Breast epithelium (tissue), 4 donors: ENCODE results near the gene CDH4. TPM values are rescaled to one million over a fixed set of nuclear protein-coding genes. Genes with fewer than 3 reads are reported as not detected.

Experiments
- DNase-seq, 2 donors: peaks; one replicate each; pipeline ENCODE4 v3.0.0-alpha.2; 2019; ENCODE audit warnings: low spot score in 2 of 2
- H3K27ac ChIP-seq, 2 donors: fragments of 200-600 bp; sonication (generic) in 1 of 2; one replicate each; pipeline ENCODE4 v1.5.1; 2016 to 2019; ENCODE audit warnings: mild to moderate bottlenecking in 1 of 2
- H3K27me3 ChIP-seq, 2 donors: fragments of 200-600 bp; sonication (generic) in 1 of 2; one replicate each; pipeline versions ENCODE4 v1.5.1 to v1.6.0; 2017 to 2019; ENCODE audit warnings: control low read depth in 1 of 2, mild to moderate bottlenecking in 1 of 2
- H3K36me3 ChIP-seq: fragments of 200-600 bp; one replicate; pipeline ENCODE4 v1.5.1; 2019
- H3K4me1 ChIP-seq, 2 donors: fragments of 200-600 bp; sonication (generic); one replicate each; pipeline ENCODE4 v1.5.1; 2016 to 2019; ENCODE audit warnings: control low read depth in 1 of 2
- H3K4me3 ChIP-seq, 3 donors: fragments of 200-600 bp; sonication (generic); 1 replicate in 2 of 3; 2 replicates in 1 of 3; pipeline ENCODE4 v1.5.1; 2016 to 2019; ENCODE audit warnings: mild to moderate bottlenecking in 3 of 3, moderate library complexity in 2 of 3
- H3K9me3 ChIP-seq, 2 donors: fragments of 200-600 bp; sonication (generic) in 1 of 2; one replicate each; pipeline ENCODE4 v1.5.1; 2016 to 2019; ENCODE audit warnings: control low read depth in 1 of 2
- CTCF ChIP-seq, 3 donors: fragments of 450-650 bp; IDR thresholded peaks; one replicate each; pipeline ENCODE4 v1.5.1; 2016 to 2017; ENCODE audit warnings: antibody characterized with exemption in 3 of 3, mild to moderate bottlenecking in 3 of 3, moderate library complexity in 3 of 3
- POLR2A ChIP-seq: fragments of 450-650 bp; IDR thresholded peaks from one replicate; pipeline ENCODE4 v1.6.1; 2016; ENCODE audit warnings: antibody characterized with exemption, mild to moderate bottlenecking, moderate library complexity
- POLR2AphosphoS5 ChIP-seq, 3 donors: sonication (generic); formaldehyde crosslinking; IDR thresholded peaks; one replicate each; pipeline ENCODE4 v1.6.1; 2017; ENCODE audit warnings: antibody characterized with exemption in 3 of 3
- intact Hi-C: fragments of 100-400 bp; cut with DNase I; formaldehyde crosslinking; loops from one replicate; pipeline ENCODE4 v1.15.1; 2023; ENCODE audit warnings: low total_unique reads
- total RNA-seq, 3 donors: library from RNA; depleted of rRNA; stranded (reverse); fragments of >200 nt; gene quantifications; one replicate each; pipeline ENCODE4 v1.1.0, GENCODE V29; 2016

The CDH4 gene
- total RNA-seq, 3 donors from 2014 or later: under 0.01 TPM; not detected in 2

GRCh38 chr20:61719691-61720347 is 467.8 kb downstream of the CDH4 start:
- peak overlapping the region in 1 of 3 donors; percentile 0 for H3K4me3 ChIP-seq
- intact Hi-C loops: no loop called here

GRCh38 chr20:61720348-61720696 is 468.3 kb downstream of the CDH4 start:
- intact Hi-C loops: no loop called here
- Histone ChIP-seq H3K4me1 (no peaks in the 10 kb centered on the region), H3K9me3 (peaks cover 7 to 13% of the 10 kb centered on the region in 2 donors), H3K27me3 (peaks cover 0 to 21% of the 10 kb centered on the region in 2 donors), H3K27ac (no peak overlapping the region), H3K36me3 (no peaks in the 10 kb centered on the region), H3K4me3 (no peak overlapping the region)
- no peak for DNase-seq
- TF ChIP-seq POLR2AphosphoS5 (IDR thresholded peaks at IDR 0.05) (no peak), CTCF (IDR thresholded peaks at IDR 0.05) (no peak), POLR2A (no peak)

More at GRCh38 chr20:61719691-61720347, 467.8 kb downstream of the CDH4 start:
- H3K9me3 ChIP-seq: peaks cover 7 to 13% of the 10 kb centered on the region in 2 donors
- peaks cover 0 to 21% of the 10 kb centered on the region in 2 donors for H3K27me3 ChIP-seq
- H3K4me1 ChIP-seq: no peaks in the 10 kb centered on the region
- DNase-seq: no peak
- no peaks in the 10 kb centered on the region for H3K36me3 ChIP-seq
- TF ChIP-seq POLR2A (no peak), CTCF (IDR thresholded peaks at IDR 0.05) (no peak), POLR2AphosphoS5 (IDR thresholded peaks at IDR 0.05) (no peak)
- no peak overlapping the region for H3K27ac ChIP-seq

- DNase-seq: no peak
- H3K4me1 ChIP-seq: no peaks in the 10 kb centered on the region
- no peak overlapping the region for H3K4me3 ChIP-seq
- H3K9me3 ChIP-seq: no peaks in the 10 kb centered on the region
- no peak for TF ChIP-seq POLR2AphosphoS5 (IDR thresholded peaks at IDR 0.05)
- TF ChIP-seq CTCF (IDR thresholded peaks at IDR 0.05): no peak
- no peak for TF ChIP-seq POLR2A
- no peak overlapping the region for H3K27ac ChIP-seq
- peaks cover 0 to 26% of the 10 kb centered on the region in 2 donors for H3K27me3 ChIP-seq
- H3K36me3 ChIP-seq: no peaks in the 10 kb centered on the region
- intact Hi-C loops: no loop called here
Measured at GRCh38 chr20:61722146-61722678, 470.2 kb downstream of the CDH4 start.

GRCh38 chr20:61723529-61724257 is 471.6 kb downstream of the CDH4 start:
- DNase-seq: no peak
- intact Hi-C loops: no loop called here
- H3K4me1 ChIP-seq: no peaks in the 10 kb centered on the region
- TF ChIP-seq POLR2AphosphoS5 (IDR thresholded peaks at IDR 0.05) (no peak), CTCF (IDR thresholded peaks at IDR 0.05) (no peak), POLR2A (no peak)
- no peak overlapping the region for H3K4me3 ChIP-seq
- H3K27ac ChIP-seq: no peak overlapping the region
- peaks cover 0 to 21% of the 10 kb centered on the region in 2 donors for H3K27me3 ChIP-seq
- H3K36me3 ChIP-seq: no peaks in the 10 kb centered on the region
- H3K9me3 ChIP-seq: no peaks in the 10 kb centered on the region

GRCh38 chr20:61724376-61724775 is 472.3 kb downstream of the CDH4 start:
- H3K4me1 ChIP-seq: no peaks in the 10 kb centered on the region
- intact Hi-C loops: no loop called here

More at GRCh38 chr20:61724376-61724775, 472.3 kb downstream of the CDH4 start:
- no peak for TF ChIP-seq POLR2A
- Histone ChIP-seq H3K9me3 (no peaks in the 10 kb centered on the region), H3K27me3 (peaks cover 0 to 21% of the 10 kb centered on the region in 2 donors), H3K36me3 (no peaks in the 10 kb centered on the region), H3K27ac (no peak overlapping the region), H3K4me3 (no peak overlapping the region)
- no peak for DNase-seq
